ENCODE measurements around the gene LRRC59. TPM values are rescaled to one million over a fixed set of nuclear protein-coding genes. Genes with fewer than 3 reads are reported as not detected.

The LRRC59 gene
- total RNA-seq, 1 experiment from 2014 or later = 306 TPM

DNA sequence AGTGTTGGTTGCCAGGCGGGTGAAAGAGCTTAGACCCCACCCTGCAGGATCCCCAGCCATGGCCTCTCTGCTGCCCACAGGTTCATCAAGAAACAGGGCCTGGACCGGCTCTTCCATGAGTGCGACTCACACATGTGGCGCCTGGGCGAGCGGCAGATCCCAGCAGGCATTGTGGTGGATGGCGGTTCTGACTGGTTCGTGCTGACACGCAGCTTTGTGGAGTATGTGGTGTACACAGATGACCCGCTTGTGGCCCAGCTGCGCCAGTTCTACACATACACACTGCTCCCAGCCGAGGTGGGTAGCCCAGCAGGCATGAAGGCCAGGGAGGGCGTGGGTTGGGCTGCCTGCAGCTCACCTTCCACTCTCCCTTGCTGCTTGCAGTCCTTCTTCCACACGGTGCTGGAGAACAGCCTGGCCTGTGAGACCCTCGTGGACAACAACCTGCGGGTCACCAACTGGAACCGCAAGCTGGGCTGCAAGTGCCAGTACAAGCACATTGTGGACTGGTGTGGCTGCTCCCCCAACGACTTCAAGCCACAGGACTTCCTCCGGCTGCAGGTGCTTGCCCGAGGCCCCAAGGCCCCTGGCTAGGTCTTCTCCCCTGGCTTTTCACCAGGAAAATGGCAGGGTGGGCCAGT lies 41.5 kb downstream of the LRRC59 start:
- ChIA-PET POLR2A (interaction anchor here (1.9 kb wide), 1 partner anchor 9 kb away, joined by 8 read pairs; the partner anchor contains the start of gene XYLT2), CTCF (interaction anchor here (0.6 kb wide), 3 partner anchors 13 to 63 kb away, joined by 3 to 4 read pairs (median 3); no protein-coding TSS in a partner anchor)
- intact Hi-C loops (cut with micrococcal nuclease) = no loop called here
- no peak overlapping the region for H3K4me3 Mint-ChIP-seq (ENCODE audit: unreplicated experiment)
- BruUV-seq (replicated peaks) = no TSS peak
- peaks cover 8% of the 10 kb centered on the region for H3K4me1 Mint-ChIP-seq (ENCODE audit: insufficient read depth, unreplicated experiment)
- H3K9me3 Mint-ChIP-seq (ENCODE audit: unreplicated experiment) = no peaks in the 10 kb centered on the region
- peaks cover 32% of the 10 kb centered on the region for H3K36me3 Mint-ChIP-seq (ENCODE audit: insufficient read depth, unreplicated experiment)
- no peaks in the 10 kb centered on the region for H3K27me3 Mint-ChIP-seq (ENCODE audit: insufficient read depth, unreplicated experiment)
- TF ChIP-seq, protein P1, sequence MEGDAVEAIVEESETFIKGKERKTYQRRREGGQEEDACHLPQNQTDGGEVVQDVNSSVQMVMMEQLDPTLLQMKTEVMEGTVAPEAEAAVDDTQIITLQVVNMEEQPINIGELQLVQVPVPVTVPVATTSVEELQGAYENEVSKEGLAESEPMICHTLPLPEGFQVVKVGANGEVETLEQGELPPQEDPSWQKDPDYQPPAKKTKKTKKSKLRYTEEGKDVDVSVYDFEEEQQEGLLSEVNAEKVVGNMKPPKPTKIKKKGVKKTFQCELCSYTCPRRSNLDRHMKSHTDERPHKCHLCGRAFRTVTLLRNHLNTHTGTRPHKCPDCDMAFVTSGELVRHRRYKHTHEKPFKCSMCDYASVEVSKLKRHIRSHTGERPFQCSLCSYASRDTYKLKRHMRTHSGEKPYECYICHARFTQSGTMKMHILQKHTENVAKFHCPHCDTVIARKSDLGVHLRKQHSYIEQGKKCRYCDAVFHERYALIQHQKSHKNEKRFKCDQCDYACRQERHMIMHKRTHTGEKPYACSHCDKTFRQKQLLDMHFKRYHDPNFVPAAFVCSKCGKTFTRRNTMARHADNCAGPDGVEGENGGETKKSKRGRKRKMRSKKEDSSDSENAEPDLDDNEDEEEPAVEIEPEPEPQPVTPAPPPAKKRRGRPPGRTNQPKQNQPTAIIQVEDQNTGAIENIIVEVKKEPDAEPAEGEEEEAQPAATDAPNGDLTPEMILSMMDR (IDR thresholded peaks at IDR 0.05; ENCODE audit: unreplicated experiment) = no peak
- no peak overlapping the region for H3K27ac Mint-ChIP-seq (ENCODE audit: low read depth, unreplicated experiment)
- DNase-seq (ENCODE audit: unreplicated experiment) = no peak

DNA sequence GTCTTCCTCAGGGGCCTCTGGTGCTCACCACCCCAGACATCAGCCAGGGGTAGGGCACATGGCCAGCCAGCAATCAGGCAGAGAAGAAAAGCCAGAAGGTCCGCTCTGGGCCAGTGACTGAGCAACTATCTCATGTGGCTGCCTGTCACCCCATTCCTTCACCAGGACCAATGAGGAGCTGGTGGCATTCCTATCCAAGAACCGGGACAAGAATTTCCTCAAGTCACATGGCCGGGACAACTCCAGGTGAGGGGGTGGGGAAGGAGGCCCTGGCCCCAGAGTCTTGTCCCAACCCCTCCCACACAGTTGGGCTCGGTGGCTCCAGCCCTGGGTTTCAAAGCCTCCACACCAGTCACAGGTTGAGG lies 42.0 kb downstream of the LRRC59 start:
- Mint-ChIP-seq H3K27me3 (ENCODE audit: insufficient read depth, unreplicated experiment) (no peaks in the 10 kb centered on the region), H3K4me3 (ENCODE audit: unreplicated experiment) (no peak overlapping the region), H3K36me3 (ENCODE audit: insufficient read depth, unreplicated experiment) (peaks cover 32% of the 10 kb centered on the region), H3K27ac (ENCODE audit: low read depth, unreplicated experiment) (no peak overlapping the region), H3K9me3 (ENCODE audit: unreplicated experiment) (no peaks in the 10 kb centered on the region), H3K4me1 (ENCODE audit: insufficient read depth, unreplicated experiment) (peaks cover 8% of the 10 kb centered on the region)
- no TSS peak for BruUV-seq (replicated peaks)
- no peak for DNase-seq (ENCODE audit: unreplicated experiment)
- ChIA-PET CTCF (interaction anchor here (0.6 kb wide), 4 partner anchors 12 to 338 kb away, joined by 3 to 4 read pairs (median 4); no protein-coding TSS in a partner anchor), POLR2A (interaction anchor here (1.9 kb wide), 1 partner anchor 8 kb away, joined by 8 read pairs; the partner anchor contains the start of gene XYLT2)
- intact Hi-C loops (cut with micrococcal nuclease) = no loop called here
- TF ChIP-seq, protein P1 (IDR thresholded peaks at IDR 0.05; ENCODE audit: unreplicated experiment) = no peak

DNA sequence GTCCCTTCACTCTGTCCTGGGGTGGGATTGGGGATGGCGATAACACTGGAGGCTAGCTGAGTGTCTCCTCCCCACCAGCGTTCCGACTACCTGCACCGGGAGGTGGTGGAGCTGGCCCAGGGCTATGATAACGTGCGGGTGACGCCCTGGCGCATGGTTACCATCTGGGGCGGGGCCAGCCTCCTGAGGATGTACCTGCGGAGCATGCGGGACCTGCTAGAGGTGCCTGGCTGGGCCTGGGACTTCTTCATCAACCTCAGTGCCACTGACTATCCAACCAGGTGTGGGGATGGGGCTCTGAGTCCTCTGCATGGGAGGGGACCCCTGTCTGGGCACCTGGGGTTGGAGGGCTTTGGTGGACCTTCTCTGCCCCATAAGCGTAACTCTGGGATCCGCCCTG lies 42.5 kb downstream of the LRRC59 start:
- Mint-ChIP-seq H3K4me1 (ENCODE audit: insufficient read depth, unreplicated experiment) (peaks cover 8% of the 10 kb centered on the region), H3K27ac (ENCODE audit: low read depth, unreplicated experiment) (no peak overlapping the region), H3K27me3 (ENCODE audit: insufficient read depth, unreplicated experiment) (no peaks in the 10 kb centered on the region), H3K4me3 (ENCODE audit: unreplicated experiment) (no peak overlapping the region), H3K9me3 (ENCODE audit: unreplicated experiment) (no peaks in the 10 kb centered on the region), H3K36me3 (ENCODE audit: insufficient read depth, unreplicated experiment) (peaks cover 32% of the 10 kb centered on the region)
- DNase-seq (ENCODE audit: unreplicated experiment) = no peak
- TF ChIP-seq, protein P1 (IDR thresholded peaks at IDR 0.05; ENCODE audit: unreplicated experiment) = no peak
- intact Hi-C loops (cut with micrococcal nuclease) = no loop called here
- POLR2A ChIA-PET = interaction anchor here (1.3 to 1.9 kb wide), 2 partner anchors 8 to 11 kb away, joined by 3 to 8 read pairs; partner anchors contain the start of gene XYLT2
- no TSS peak for BruUV-seq (replicated peaks)
- CTCF ChIA-PET = interaction anchor here (0.6 to 0.8 kb wide), 3 partner anchors 125 to 340 kb away, joined by 3 to 4 read pairs (median 3); no protein-coding TSS in a partner anchor

DNA sequence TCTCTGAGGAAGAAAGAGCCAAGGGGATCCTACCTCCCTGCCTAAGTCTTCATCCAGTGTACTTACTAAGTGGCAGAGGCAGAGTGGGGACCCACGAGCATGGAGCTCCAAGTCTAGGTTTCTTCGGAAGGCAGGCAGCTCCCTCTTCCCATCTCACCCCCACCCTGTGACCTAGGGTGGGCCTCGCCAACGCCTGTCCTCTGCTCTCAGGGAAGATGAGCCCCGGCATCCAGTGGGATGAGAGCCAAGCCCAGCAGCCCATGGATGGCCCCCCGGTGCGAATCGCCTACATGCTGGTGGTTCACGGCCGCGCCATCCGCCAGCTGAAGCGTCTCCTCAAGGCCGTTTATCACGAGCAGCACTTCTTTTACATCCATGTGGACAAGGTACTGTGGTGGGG lies 43.1 kb downstream of the LRRC59 start:
- H3K4me3 Mint-ChIP-seq (ENCODE audit: unreplicated experiment) = no peak overlapping the region
- no peaks in the 10 kb centered on the region for H3K9me3 Mint-ChIP-seq (ENCODE audit: unreplicated experiment)
- H3K4me1 Mint-ChIP-seq (ENCODE audit: insufficient read depth, unreplicated experiment) = peaks cover 8% of the 10 kb centered on the region
- TF ChIP-seq, protein P1 (IDR thresholded peaks at IDR 0.05; ENCODE audit: unreplicated experiment) = no peak
- POLR2A ChIA-PET = interaction anchor here (0.6 to 1.3 kb wide), 2 partner anchors 8 to 12 kb away, joined by 3 read pairs; no protein-coding TSS in a partner anchor
- H3K27ac Mint-ChIP-seq (ENCODE audit: low read depth, unreplicated experiment) = no peak overlapping the region
- peaks cover 27% of the 10 kb centered on the region for H3K36me3 Mint-ChIP-seq (ENCODE audit: insufficient read depth, unreplicated experiment)
- no peak for DNase-seq (ENCODE audit: unreplicated experiment)
- intact Hi-C loops (cut with micrococcal nuclease) = no loop called here
- CTCF ChIA-PET = interaction anchor here (0.6 to 0.8 kb wide), 3 partner anchors 8 to 341 kb away, joined by 3 to 4 read pairs (median 3); no protein-coding TSS in a partner anchor
- BruUV-seq (replicated peaks) = no TSS peak
- no peaks in the 10 kb centered on the region for H3K27me3 Mint-ChIP-seq (ENCODE audit: insufficient read depth, unreplicated experiment)
